Measurements from ENCODE around the gene SPAG9. TPM values are rescaled to one million over a fixed set of nuclear protein-coding genes. Genes with fewer than 3 reads are reported as not detected.

Gene SPAG9
- polyA plus RNA-seq, 1 donor from 2014 or later: 201 TPM

GRCh38 chr17:51052235-51052634 is 68.4 kb downstream of the SPAG9 start:
- H3K79me2 ChIP-seq (replicated peaks; ENCODE audit: insufficient read depth, low read length): peaks cover 6% of the 10 kb centered on the region
- no peak for TF ChIP-seq POLR2AphosphoS5 (IDR thresholded peaks at IDR 0.05)
- no peak for TF ChIP-seq EZH2 (IDR thresholded peaks at IDR 0.05; ENCODE audit: borderline replicate concordance, insufficient read depth, low read length, poor library complexity, severe bottlenecking)
- no peak for TF ChIP-seq EP300 (conservative IDR thresholded peaks at IDR 0.05; ENCODE audit: poor library complexity, severe bottlenecking)
- no peak for TF ChIP-seq REST (IDR thresholded peaks at IDR 0.05; ENCODE audit: borderline replicate concordance)
- TF ChIP-seq MXI1 (conservative IDR thresholded peaks at IDR 0.05; ENCODE audit: poor library complexity, severe bottlenecking): no peak
- TF ChIP-seq SMC3 (conservative IDR thresholded peaks at IDR 0.05; ENCODE audit: poor library complexity): no peak
- TF ChIP-seq CTCF (IDR thresholded peaks at IDR 0.05; ENCODE audit: poor library complexity, severe bottlenecking): no peak
- no peak for TF ChIP-seq RAD21 (conservative IDR thresholded peaks at IDR 0.05)
- TF ChIP-seq TAF1 (IDR thresholded peaks at IDR 0.05; ENCODE audit: low read depth): no peak
- H3K36me3 ChIP-seq (ENCODE audit: insufficient read depth, low read length): no peaks in the 10 kb centered on the region
- H3K27ac ChIP-seq (ENCODE audit: low read length): no peak overlapping the region
- no peak overlapping the region for H3K4me2 ChIP-seq (ENCODE audit: low read length)
- no peaks in the 10 kb centered on the region for H3K27me3 ChIP-seq (ENCODE audit: insufficient read depth, low read depth, low read length)
- no peak overlapping the region for H3K4me3 ChIP-seq (ENCODE audit: low read length)
- no peaks in the 10 kb centered on the region for H3K9me3 ChIP-seq (ENCODE audit: low read length)
- no peak overlapping the region for H2AFZ ChIP-seq (ENCODE audit: low read depth, low read length)
- no peak overlapping the region for H3K9ac ChIP-seq (ENCODE audit: low read length)
- peaks cover 5% of the 10 kb centered on the region for H3F3A ChIP-seq (ENCODE audit: insufficient read depth, low read length, poor library complexity, severe bottlenecking)
- no peaks in the 10 kb centered on the region for H3K9me2 ChIP-seq (ENCODE audit: insufficient read depth, low read length)
- H4K20me1 ChIP-seq (ENCODE audit: insufficient read depth): no peaks in the 10 kb centered on the region

GRCh38 chr17:51050291-51051033 is 70.2 kb downstream of the SPAG9 start:
- TF ChIP-seq SMC3 (conservative IDR thresholded peaks at IDR 0.05; ENCODE audit: poor library complexity) (no peak), EP300 (conservative IDR thresholded peaks at IDR 0.05; ENCODE audit: poor library complexity, severe bottlenecking) (no peak), MXI1 (conservative IDR thresholded peaks at IDR 0.05; ENCODE audit: poor library complexity, severe bottlenecking) (no peak), EZH2 (IDR thresholded peaks at IDR 0.05; ENCODE audit: borderline replicate concordance, insufficient read depth, low read length, poor library complexity, severe bottlenecking) (no peak)
- Histone ChIP-seq H2AFZ (ENCODE audit: low read depth, low read length) (no peak overlapping the region), H3K27ac (ENCODE audit: low read length) (no peak overlapping the region)

More at GRCh38 chr17:51050291-51051033, 70.2 kb downstream of the SPAG9 start:
- H3K79me2 ChIP-seq (replicated peaks; ENCODE audit: insufficient read depth, low read length): peaks cover 12% of the 10 kb centered on the region
- H3F3A ChIP-seq (ENCODE audit: insufficient read depth, low read length, poor library complexity, severe bottlenecking): peaks cover 14% of the 10 kb centered on the region
- no peaks in the 10 kb centered on the region for H3K9me3 ChIP-seq (ENCODE audit: low read length)
- H3K4me3 ChIP-seq (ENCODE audit: low read length): no peak overlapping the region
- H3K9me2 ChIP-seq (ENCODE audit: insufficient read depth, low read length): no peaks in the 10 kb centered on the region
- no peak overlapping the region for H3K4me2 ChIP-seq (ENCODE audit: low read length)
- H3K27me3 ChIP-seq (ENCODE audit: insufficient read depth, low read depth, low read length): no peaks in the 10 kb centered on the region
- H3K9ac ChIP-seq (ENCODE audit: low read length): no peak overlapping the region
- H4K20me1 ChIP-seq (ENCODE audit: insufficient read depth): no peaks in the 10 kb centered on the region
- H3K36me3 ChIP-seq (ENCODE audit: insufficient read depth, low read length): no peaks in the 10 kb centered on the region

Data from neural cell (in vitro differentiated cells).